H1 (cell line): ENCODE results near the gene RCAN2. TPM values are rescaled to one million over a fixed set of nuclear protein-coding genes. Genes with fewer than 3 reads are reported as not detected.

ENCODE experiments used
- CTCF ChIA-PET: fragments of 300-600 bp; sonication (Branson Sonifier 250); formaldehyde crosslinking; loops from one replicate; lab custom pipeline; 2021; ENCODE audit not compliant: partially characterized antibody; lab: Charles Lee
- POLR2A ChIA-PET: fragments of 300-600 bp; sonication (Branson Sonifier 250); formaldehyde crosslinking; loops from one replicate; lab custom pipeline; 2021; ENCODE audit warnings: inconsistent platforms; ENCODE audit not compliant: partially characterized antibody; lab: Charles Lee
- DNase-seq, 2 experiments: peaks; one replicate each; pipeline versions ENCODE4 v3.0.0 to v3.0.0-alpha.2; 2010 to 2022; ENCODE audit warnings: low spot score in 2 of 2, low read depth in 1 of 2, mixed read lengths in 1 of 2
- FAIRE-seq: peaks from 2 replicates; lab custom pipeline; 2011; peaks lifted over from hg19 to GRCh38; lab: Jason Lieb, UNC
- H2AFZ ChIP-seq: 2 replicates; pipeline ENCODE4 v1.8.1; 2012; ENCODE audit warnings: low read length, inconsistent platforms
- H2AK5ac ChIP-seq: 2 replicates; pipeline ENCODE4 v1.6.1; 2013; ENCODE audit warnings: low read depth, low read length
- H2BK120ac ChIP-seq: replicated peaks from 2 replicates; pipeline ENCODE3; 2013; ENCODE audit warnings: low read depth, low read length, inconsistent platforms
- H2BK12ac ChIP-seq: 2 replicates; pipeline ENCODE4 v1.6.1; 2013; ENCODE audit warnings: low read depth, low read length
- H2BK15ac ChIP-seq: 2 replicates; pipeline ENCODE4 v1.6.1; 2013; ENCODE audit warnings: low read length
- H2BK20ac ChIP-seq: 2 replicates; pipeline ENCODE4 v1.6.1; 2013; ENCODE audit warnings: low read length
- H2BK5ac ChIP-seq: 2 replicates; pipeline ENCODE4 v1.6.1; 2013; ENCODE audit warnings: low read depth, low read length
- H3K14ac ChIP-seq: 2 replicates; pipeline ENCODE4 v1.6.1; 2013; ENCODE audit warnings: inconsistent platforms; ENCODE audit not compliant: insufficient read length
- H3K18ac ChIP-seq: 2 replicates; pipeline ENCODE4 v1.6.1; 2013; ENCODE audit warnings: low read length; ENCODE audit errors: extremely low read depth
- H3K23ac ChIP-seq: 2 replicates; pipeline ENCODE4 v1.6.1; 2013; ENCODE audit warnings: inconsistent platforms; ENCODE audit not compliant: insufficient read length
- H3K23me2 ChIP-seq: 2 replicates; pipeline ENCODE4 v1.6.1; 2013; ENCODE audit warnings: low read depth, low read length
- H3K27ac ChIP-seq: 2 replicates; pipeline ENCODE4 v1.6.1; 2011; ENCODE audit warnings: low read depth, low read length, inconsistent platforms
- H3K27me3 ChIP-seq, 4 experiments: replicated peaks in 1 of 4; 1 replicate in 1 of 4; 2 replicates in 3 of 4; pipeline versions ENCODE4 v1.6.1 to v1.8.1; 2011 to 2013; ENCODE audit warnings: low read length in 3 of 4, mild to moderate bottlenecking in 3 of 4, inconsistent platforms in 2 of 4, mixed read lengths in 2 of 4, moderate library complexity in 1 of 4; ENCODE audit not compliant: control insufficient read depth in 3 of 4, insufficient read depth in 3 of 4; ENCODE audit errors: extremely low read depth in 1 of 4
- H3K36me3 ChIP-seq, 4 experiments: 2 replicates each; pipeline versions ENCODE4 v1.6.1 to v1.8.1; 2011 to 2013; ENCODE audit warnings: mild to moderate bottlenecking in 4 of 4, low read length in 3 of 4, moderate library complexity in 2 of 4, control low read depth in 1 of 4, inconsistent platforms in 1 of 4; ENCODE audit not compliant: insufficient read depth in 4 of 4, control insufficient read depth in 2 of 4
- H3K4ac ChIP-seq: replicated peaks from 2 replicates; pipeline ENCODE3; 2013; ENCODE audit warnings: low read length, low read depth, mixed read lengths, inconsistent platforms; ENCODE audit not compliant: insufficient read length
- H3K4me1 ChIP-seq, 4 experiments: replicated peaks in 1 of 4; 1 replicate in 1 of 4; 2 replicates in 3 of 4; pipeline versions ENCODE4 v1.6.1 to v1.8.1; 2011 to 2013; ENCODE audit warnings: low read length in 3 of 4, inconsistent platforms in 2 of 4, mixed read lengths in 1 of 4; ENCODE audit not compliant: insufficient read depth in 4 of 4, control insufficient read depth in 3 of 4
- H3K4me2 ChIP-seq, 2 experiments: 2 replicates each; pipeline versions ENCODE4 v1.6.1 to v1.8.1; 2011 to 2013; ENCODE audit warnings: low read depth in 2 of 2, low read length in 2 of 2, control low read depth in 1 of 2, inconsistent platforms in 1 of 2, mild to moderate bottlenecking in 1 of 2; ENCODE audit not compliant: insufficient read depth in 1 of 2
- H3K4me3 ChIP-seq, 4 experiments: fragments of 200-600, 300-600 bp in 1 of 4; sonication (generic), shearing (Covaris generic), sonication (Bioruptor Twin) in 1 of 4; 2 replicates each; pipeline versions ENCODE4 v1.5.1 to v1.8.1; 2011 to 2016; ENCODE audit warnings: low read length in 4 of 4, low read depth in 3 of 4, control low read depth in 2 of 4, inconsistent platforms in 2 of 4, mild to moderate bottlenecking in 2 of 4, mixed read lengths in 1 of 4, moderate library complexity in 1 of 4; ENCODE audit not compliant: insufficient read depth in 2 of 4; ENCODE audit errors: extremely low read depth in 1 of 4
- H3K56ac ChIP-seq: replicated peaks from 2 replicates; pipeline ENCODE3; 2013; ENCODE audit warnings: low read depth, mild to moderate bottlenecking, mixed read lengths, low read length, inconsistent platforms; ENCODE audit not compliant: insufficient read length
- H3K79me1 ChIP-seq: 2 replicates; pipeline ENCODE4 v1.6.1; 2013; ENCODE audit warnings: low read depth, low read length, control low read depth
- H3K79me2 ChIP-seq, 2 experiments: 2 replicates each; pipeline versions ENCODE4 v1.6.1 to v1.8.1; 2012 to 2013; ENCODE audit warnings: low read length in 2 of 2, mild to moderate bottlenecking in 2 of 2, inconsistent platforms in 1 of 2; ENCODE audit not compliant: insufficient read depth in 2 of 2, control insufficient read depth in 1 of 2
- H3K9ac ChIP-seq, 4 experiments: replicated peaks in 1 of 4; 1 replicate in 1 of 4; 2 replicates in 3 of 4; pipeline versions ENCODE4 v1.6.1 to v1.8.1; 2011 to 2013; ENCODE audit warnings: low read depth in 3 of 4, low read length in 3 of 4, control low read depth in 2 of 4, mild to moderate bottlenecking in 2 of 4, moderate library complexity in 2 of 4, inconsistent platforms in 1 of 4; ENCODE audit errors: extremely low read depth in 1 of 4
- H3K9me3 ChIP-seq, 2 experiments: 2 replicates each; pipeline versions ENCODE4 v1.6.1 to v1.8.1; 2012 to 2013; ENCODE audit warnings: mild to moderate bottlenecking in 2 of 2, moderate library complexity in 2 of 2, control low read depth in 1 of 2, inconsistent platforms in 1 of 2, low read depth in 1 of 2, low read length in 1 of 2, mixed read lengths in 1 of 2; ENCODE audit not compliant: insufficient read depth in 2 of 2
- H4K20me1 ChIP-seq, 2 experiments: replicated peaks in 1 of 2; 2 replicates each; pipeline versions ENCODE3 to v1.8.1; 2011 to 2013; ENCODE audit warnings: inconsistent platforms in 2 of 2, low read length in 2 of 2, mild to moderate bottlenecking in 1 of 2; ENCODE audit not compliant: insufficient read depth in 2 of 2, control insufficient read depth in 1 of 2
- H4K5ac ChIP-seq: 2 replicates; pipeline ENCODE4 v1.6.1; 2013; ENCODE audit warnings: low read length, low read depth, mixed read lengths, inconsistent platforms; ENCODE audit not compliant: insufficient read length
- H4K8ac ChIP-seq: 2 replicates; pipeline ENCODE4 v1.8.0; 2013; ENCODE audit warnings: mild to moderate bottlenecking, moderate library complexity, low read length, inconsistent platforms; ENCODE audit not compliant: insufficient read depth; ENCODE audit errors: extremely low read depth
- H4K91ac ChIP-seq: replicated peaks from 2 replicates; pipeline ENCODE3; 2013; ENCODE audit warnings: low read length, mixed read lengths, inconsistent platforms; ENCODE audit not compliant: insufficient read length
- TBP ChIP-seq: IDR thresholded peaks from 2 replicates; pipeline ENCODE4 v1.6.1; 2011; ENCODE audit warnings: low read depth, low read length, improper control_type of control experiment
- WGBS, 2 experiments: shearing (Covaris generic) in 1 of 2; methylation state at CpG; one replicate each; pipeline versions ENCODE4 v1.1.6 to v1.1.7; 2013 to 2015; ENCODE audit warnings: low lambda C conversion rate in 2 of 2, mixed read lengths in 2 of 2, inconsistent platforms in 1 of 2, low coverage in 1 of 2, missing lambda C conversion rate in 1 of 2; ENCODE audit not compliant: insufficient replicate concordance in 2 of 2, insufficient coverage in 1 of 2, insufficient read length in 1 of 2; ENCODE audit errors: extremely low coverage in 1 of 2, missing lambda C conversion rate in 1 of 2; 5-methylcytosine and 5-hydroxymethylcytosine counted together
- polyA plus RNA-seq, 7 experiments: library from polyadenylated mRNA; depleted of rRNA in 3 of 7; stranded (reverse) in 5 of 7; unstranded in 2 of 7; fragments of >200 nt in 5 of 7; fragments of 200-250 nt in 2 of 7; gene quantifications; 1 replicate in 5 of 7; 2 replicates in 1 of 7; 4 replicates in 1 of 7; pipeline versions ENCODE4 v1.2.1 to v1.2.3, GENCODE V29; 2011 to 2013; ENCODE audit warnings: missing spikeins in 2 of 7, mixed read lengths in 2 of 7
- total RNA-seq: library from RNA; stranded (reverse); fragmentation: NEBNext Ultra II Directional; extraction: Animal tissue kit (Norgen Biotek cat#: 25700); gene quantifications from 2 replicates; pipeline ENCODE4 v1.2.1, GENCODE V29; 2021

RCAN2 gene
- total and polyA plus RNA-seq, 2 of the 8 experiments (the other 6 are each of a cell fraction or from before 2014, with no cell fraction given) = 5.0 to 8.5 TPM

GRCh38 chr6:46276576-46277142 lies 214.6 kb downstream of the RCAN2 start:
- Histone ChIP-seq H2BK5ac (no peak overlapping the region), H3K9me3 (no peaks in the 10 kb centered on the region), H2BK12ac (no peak overlapping the region), H2BK120ac (no peak overlapping the region), H3K4ac (no peak overlapping the region), H3K79me1 (no peaks in the 10 kb centered on the region), H2BK20ac (no peak overlapping the region), H2AFZ (no peak overlapping the region), H3K18ac (no peak overlapping the region), H2AK5ac (no peak overlapping the region), H4K8ac (no peak overlapping the region), H3K23ac (no peak overlapping the region), H3K27me3 (no peaks in the 10 kb centered on the region), H3K27ac (no peak overlapping the region), H3K9ac (no peak overlapping the region), H3K36me3 (no peaks in the 10 kb centered on the region), H4K91ac (no peak overlapping the region), H3K4me1 (no peaks in the 10 kb centered on the region), H2BK15ac (no peak overlapping the region), H3K4me2 (no peak overlapping the region), H3K14ac (no peak overlapping the region), H4K5ac (no peak overlapping the region), H3K4me3 (no peak overlapping the region), H3K56ac (no peak overlapping the region), H3K23me2 (no peaks in the 10 kb centered on the region; the same call in 1 of the 2 replicates), H4K20me1 (no peaks in the 10 kb centered on the region), H3K79me2 (no peaks in the 10 kb centered on the region)
- no peak for TF ChIP-seq TBP
- ChIA-PET POLR2A (no interaction called here), CTCF (interaction anchor here (1.4 kb wide), 1 partner anchor 12 kb away, joined by 5 read pairs; no protein-coding TSS in a partner anchor)
- 88% methylated on average over 2 of the region's 2 CpGs; no CpG with 5 or more reads in 1 of the 2 experiments for whole genome bisulfite sequencing, 2 experiments
- FAIRE-seq = no peak
- no peak for DNase-seq
